Choroid plexus epithelial cell (primary cell): Measurements from ENCODE around the gene MYNN.
A peak's percentile ranks its signal among the peaks of the same experiment; 100 is the strongest.

Experiments used
- DNase-seq: peaks from one replicate; pipeline ENCODE4 v3.0.0-alpha.2; 2010; ENCODE audit warnings: low read depth
- H3K4me3 ChIP-seq: 2 replicates; pipeline ENCODE4 v1.5.1; 2011; ENCODE audit warnings: low read depth, mild to moderate bottlenecking, control low read depth, low read length, moderate library complexity
- TF ChIP-seq, protein P1 (sequence below): conservative IDR thresholded peaks from 2 replicates; pipeline ENCODE4 v1.5.1; 2011; ENCODE audit warnings: low read depth, mild to moderate bottlenecking, control low read depth, inconsistent platforms, low read length, moderate library complexity

The MYNN gene

GRCh38 chr3:169764882-169765612, 8.1 kb upstream of the MYNN start, which contains the start of gene TERC:
Gene TERC, minus strand, starts transcription at chr3:169765060.
- DNase-seq, result peak; percentile 95
- TF ChIP-seq, protein P1, sequence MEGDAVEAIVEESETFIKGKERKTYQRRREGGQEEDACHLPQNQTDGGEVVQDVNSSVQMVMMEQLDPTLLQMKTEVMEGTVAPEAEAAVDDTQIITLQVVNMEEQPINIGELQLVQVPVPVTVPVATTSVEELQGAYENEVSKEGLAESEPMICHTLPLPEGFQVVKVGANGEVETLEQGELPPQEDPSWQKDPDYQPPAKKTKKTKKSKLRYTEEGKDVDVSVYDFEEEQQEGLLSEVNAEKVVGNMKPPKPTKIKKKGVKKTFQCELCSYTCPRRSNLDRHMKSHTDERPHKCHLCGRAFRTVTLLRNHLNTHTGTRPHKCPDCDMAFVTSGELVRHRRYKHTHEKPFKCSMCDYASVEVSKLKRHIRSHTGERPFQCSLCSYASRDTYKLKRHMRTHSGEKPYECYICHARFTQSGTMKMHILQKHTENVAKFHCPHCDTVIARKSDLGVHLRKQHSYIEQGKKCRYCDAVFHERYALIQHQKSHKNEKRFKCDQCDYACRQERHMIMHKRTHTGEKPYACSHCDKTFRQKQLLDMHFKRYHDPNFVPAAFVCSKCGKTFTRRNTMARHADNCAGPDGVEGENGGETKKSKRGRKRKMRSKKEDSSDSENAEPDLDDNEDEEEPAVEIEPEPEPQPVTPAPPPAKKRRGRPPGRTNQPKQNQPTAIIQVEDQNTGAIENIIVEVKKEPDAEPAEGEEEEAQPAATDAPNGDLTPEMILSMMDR, result no peak
- peak within 1 kb of the TSS; percentile 85 for H3K4me3 ChIP-seq

DNA sequence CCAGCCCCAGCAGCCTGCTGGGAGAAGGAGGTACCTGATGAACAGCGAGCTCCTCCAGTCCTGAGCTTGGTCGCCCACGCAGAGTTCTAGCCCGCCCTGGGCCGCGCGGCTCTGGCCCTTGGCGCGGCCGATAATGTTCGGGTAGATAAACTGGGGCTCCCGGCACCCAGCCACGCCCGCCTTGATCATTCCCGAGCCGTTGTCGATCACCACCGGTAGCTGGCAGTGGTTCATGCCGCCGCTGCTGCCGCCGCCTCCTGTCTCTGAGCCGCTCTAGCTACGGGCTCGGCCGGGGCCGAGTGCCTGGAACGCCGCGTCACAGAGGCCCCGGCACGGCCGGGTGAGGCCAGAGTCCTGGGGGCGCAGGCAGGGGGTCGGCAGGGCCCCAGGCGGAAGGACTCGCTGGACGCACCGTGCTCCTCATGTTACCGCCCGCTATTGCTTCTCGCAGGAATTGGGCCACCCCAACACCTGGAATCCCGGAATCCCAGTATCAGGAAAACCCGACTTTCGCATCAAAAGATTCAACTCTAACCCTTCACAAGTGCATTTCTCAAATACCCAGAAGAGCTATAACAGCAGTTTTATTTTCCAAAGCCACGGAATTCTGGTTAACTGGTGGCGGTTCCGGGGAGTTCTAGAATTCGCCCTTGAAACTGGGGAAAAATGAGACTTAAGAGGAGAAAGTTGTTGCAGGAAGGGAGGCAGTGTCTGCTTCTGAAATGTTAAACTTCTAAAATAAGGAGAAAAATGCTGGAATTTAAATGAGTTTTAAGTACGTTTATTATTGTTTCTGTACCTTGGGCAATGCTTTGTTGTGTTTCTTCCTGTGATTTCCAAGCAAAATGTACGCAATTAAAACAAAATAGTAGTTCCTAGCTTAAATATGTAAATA, 3.7 kb upstream of the MYNN start, which contains the start of gene ACTRT3:
Gene ACTRT3 (minus strand): TSS at position 275 of the 895 bp plus-strand sequence. CDS start 41 bp downstream, at position 234.
- TF ChIP-seq, protein P1, result no peak
- H3K4me3 ChIP-seq, result peak within 1 kb of the TSS; percentile 84
- peak; percentile 84 for DNase-seq

DNA sequence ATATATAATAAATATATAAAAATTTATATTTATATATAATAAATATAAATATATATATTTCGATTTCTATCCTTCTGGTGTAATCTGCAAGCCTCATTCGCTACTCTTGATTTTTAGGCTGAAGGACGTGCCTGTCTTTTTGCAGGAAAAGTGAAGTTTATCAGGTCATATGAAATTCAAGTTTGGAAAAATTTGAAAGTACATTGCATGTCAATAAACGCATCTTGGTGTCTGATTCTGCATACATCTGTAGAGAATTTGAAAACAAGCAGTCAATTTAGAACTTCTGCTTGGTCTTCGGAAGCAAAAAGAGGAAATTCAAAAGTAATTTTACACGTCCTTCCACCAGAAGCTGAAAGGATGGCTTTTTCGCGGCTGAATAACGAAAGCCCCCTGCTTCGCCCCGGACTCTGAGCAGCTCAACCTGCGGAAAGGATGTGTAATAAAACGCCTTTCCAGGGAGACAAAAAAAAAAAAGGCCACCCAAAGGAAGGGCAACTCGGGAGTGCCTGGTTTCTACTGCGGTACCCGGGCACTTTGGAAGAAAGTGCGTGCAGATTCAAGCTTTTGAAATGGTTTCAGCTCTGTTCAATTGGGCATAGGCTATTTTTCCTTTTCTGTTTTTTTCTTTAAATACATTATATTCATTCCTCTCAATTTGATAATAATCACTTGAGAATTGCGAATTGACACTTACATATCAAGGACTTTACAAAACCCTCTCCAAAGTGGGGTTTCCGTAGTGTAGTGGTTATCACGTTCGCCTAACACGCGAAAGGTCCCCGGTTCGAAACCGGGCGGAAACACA, 1.5 kb upstream of the MYNN start:
- DNase-seq, result peak; percentile 85
- peak overlapping the region; percentile 81 for H3K4me3 ChIP-seq
- TF ChIP-seq, protein P1, result no peak

DNA sequence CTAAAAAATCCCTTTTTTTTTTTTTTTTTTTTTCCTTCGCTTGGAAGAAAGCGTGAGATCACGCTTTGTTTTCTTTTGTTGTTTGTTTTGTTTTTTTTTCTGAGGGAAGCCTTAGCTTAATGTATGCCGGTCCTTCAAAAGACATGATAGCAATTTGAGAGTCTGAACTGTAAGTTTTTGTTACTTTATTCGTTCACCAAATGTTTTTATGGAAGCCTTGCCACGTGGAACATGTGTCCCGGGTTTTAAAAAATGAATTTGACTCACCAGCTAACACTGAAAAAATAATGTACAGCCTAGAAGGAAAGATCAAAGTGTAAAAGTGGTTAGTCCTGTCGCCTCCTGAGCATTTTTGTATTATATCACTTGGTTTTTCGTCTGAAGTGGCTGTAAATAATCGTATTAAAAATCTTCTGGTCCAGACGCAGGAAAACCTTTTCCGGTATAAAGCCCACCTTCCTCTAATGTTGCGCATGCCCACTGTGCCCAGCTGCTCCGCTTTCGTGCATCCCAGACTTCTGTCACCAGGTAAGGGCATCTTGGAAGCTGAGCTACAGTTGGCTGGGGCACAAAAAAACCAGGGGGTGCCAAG, 795 bp upstream of the MYNN start:
- DNase-seq, result peak; percentile 85
- H3K4me3 ChIP-seq, result peak overlapping the region; percentile 81
- TF ChIP-seq, protein P1, result no peak

DNA sequence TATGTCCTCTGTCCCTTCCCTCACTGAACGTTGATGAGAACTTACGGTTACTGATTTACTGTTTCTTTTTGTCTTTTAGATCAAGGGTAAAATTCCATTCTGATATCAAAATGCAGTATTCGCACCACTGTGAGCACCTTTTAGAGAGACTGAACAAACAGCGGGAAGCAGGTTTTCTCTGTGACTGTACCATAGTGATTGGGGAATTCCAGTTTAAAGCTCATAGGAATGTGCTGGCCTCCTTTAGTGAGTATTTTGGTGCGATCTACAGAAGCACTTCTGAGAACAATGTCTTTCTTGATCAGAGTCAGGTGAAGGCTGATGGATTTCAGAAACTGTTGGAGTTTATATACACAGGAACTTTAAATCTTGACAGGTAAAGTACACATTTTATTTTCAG, 990 bp downstream of the MYNN start:
- TF ChIP-seq, protein P1, result no peak
- no peak for DNase-seq
- H3K4me3 ChIP-seq, result peak overlapping the region; percentile 81

DNA sequence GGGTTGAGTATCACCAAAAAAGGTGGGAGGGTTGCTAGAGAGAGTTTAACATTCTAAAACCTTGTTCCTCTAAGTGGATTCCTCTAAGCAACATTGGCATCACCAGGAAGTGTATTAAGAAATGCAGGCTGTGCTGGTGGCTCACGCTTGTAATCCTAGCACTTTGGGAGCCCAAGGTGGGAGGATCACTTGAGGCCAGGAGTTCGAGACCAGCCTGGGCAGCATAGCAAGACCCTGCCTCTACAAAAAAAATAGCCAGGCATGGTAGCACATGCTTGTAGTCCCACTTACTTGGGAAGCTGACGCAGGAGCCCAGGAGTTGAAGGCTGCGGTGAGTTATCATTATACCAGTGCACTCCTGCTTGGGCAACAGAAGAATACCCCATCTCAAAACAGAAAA, 4.6 kb downstream of the MYNN start:
- DNase-seq, result no peak

More for the DNA sequence above, 4.6 kb downstream of the MYNN start:
- TF ChIP-seq, protein P1, result no peak
- H3K4me3 ChIP-seq, result no peak overlapping the region
